Peyer's patch (tissue), 4 donors: ENCODE measurements around the gene SLC25A30.

ENCODE experiments used
- CTCF ChIP-seq, 6 experiments: fragments of 450-650 bp in 4 of 6; fragments of 200-600 bp in 2 of 6; sonication (generic) in 1 of 6; IDR thresholded peaks; one replicate each; pipeline ENCODE4 v1.5.1; 2017 to 2019; ENCODE audit warnings: antibody characterized with exemption in 6 of 6, mild to moderate bottlenecking in 3 of 6, moderate library complexity in 1 of 6
- POLR2A ChIP-seq, 2 donors: fragments of 450-650 bp; IDR thresholded peaks; one replicate each; pipeline ENCODE4 v1.5.1; 2017; ENCODE audit warnings: antibody characterized with exemption in 2 of 2, mild to moderate bottlenecking in 2 of 2, moderate library complexity in 2 of 2

- TF ChIP-seq POLR2A (IDR thresholded peaks at IDR 0.05), result no peak
- no peak for TF ChIP-seq CTCF (IDR thresholded peaks at IDR 0.05)
These were observed 37.0 kb downstream of the SLC25A30 start for GRCh38 chr13:45381196-45381595.
